H9 (cell line): Measurements from ENCODE around the gene GPATCH1. TPM values are rescaled to one million over a fixed set of nuclear protein-coding genes. Genes with fewer than 3 reads are reported as not detected.
A peak's percentile ranks its signal among the peaks of the same experiment; 100 is the strongest.

ENCODE experiments used
- DNase-seq: peaks from one replicate; pipeline ENCODE4 v3.0.0-alpha.2; 2017
- H2AFZ ChIP-seq: one replicate; pipeline ENCODE4 v1.6.1; 2013; ENCODE audit warnings: mild to moderate bottlenecking, low read length, control low read depth, moderate library complexity
- H2AK5ac ChIP-seq: 2 replicates; pipeline ENCODE4 v1.6.1; 2013; ENCODE audit warnings: low read length, control low read depth, mixed read lengths; ENCODE audit not compliant: insufficient read length
- H2BK120ac ChIP-seq: one replicate; pipeline ENCODE4 v1.6.1; 2013; ENCODE audit warnings: low read depth, mild to moderate bottlenecking, low read length, control low read depth, inconsistent platforms; ENCODE audit not compliant: poor library complexity, severe bottlenecking
- H2BK12ac ChIP-seq: 2 replicates; pipeline ENCODE4 v1.6.1; 2013; ENCODE audit warnings: low read length, control low read depth, mixed read lengths, low read depth; ENCODE audit not compliant: insufficient read length
- H2BK15ac ChIP-seq: 2 replicates; pipeline ENCODE4 v1.6.1; 2013; ENCODE audit warnings: low read depth, low read length, control low read depth
- H2BK20ac ChIP-seq: one replicate; pipeline ENCODE4 v1.6.1; 2013; ENCODE audit warnings: low read depth, mild to moderate bottlenecking, low read length, control low read depth, inconsistent platforms; ENCODE audit not compliant: poor library complexity, severe bottlenecking
- H2BK5ac ChIP-seq: 2 replicates; pipeline ENCODE4 v1.6.1; 2013; ENCODE audit warnings: low read length, control low read depth, mixed read lengths; ENCODE audit not compliant: insufficient read length
- H3K14ac ChIP-seq: 2 replicates; pipeline ENCODE4 v1.6.1; 2013; ENCODE audit warnings: low read length, control low read depth; ENCODE audit not compliant: insufficient read depth
- H3K18ac ChIP-seq: 2 replicates; pipeline ENCODE4 v1.6.1; 2013; ENCODE audit warnings: low read depth, mild to moderate bottlenecking, mixed read lengths, low read length, control low read depth; ENCODE audit not compliant: insufficient read length
- H3K23ac ChIP-seq: 2 replicates; pipeline ENCODE4 v1.6.1; 2013; ENCODE audit warnings: low read length, control low read depth, mixed read lengths, low read depth; ENCODE audit not compliant: insufficient read length
- H3K23me2 ChIP-seq: 2 replicates; pipeline ENCODE4 v1.6.1; 2013; ENCODE audit warnings: low read depth, mild to moderate bottlenecking, mixed read lengths, low read length, control low read depth; ENCODE audit not compliant: insufficient read length, poor library complexity, severe bottlenecking
- H3K27ac ChIP-seq: 2 replicates; pipeline ENCODE4 v1.5.1; 2013; ENCODE audit warnings: low read length, control low read depth, mixed read lengths, low read depth; ENCODE audit not compliant: insufficient read length
- H3K27me3 ChIP-seq: 2 replicates; pipeline ENCODE4 v1.6.1; 2013; ENCODE audit warnings: low read length, control low read depth, inconsistent platforms; ENCODE audit not compliant: insufficient read depth
- H3K4ac ChIP-seq: 2 replicates; pipeline ENCODE4 v1.6.1; 2013; ENCODE audit warnings: low read depth, mild to moderate bottlenecking, control low read depth, inconsistent platforms, low read length, moderate library complexity
- H3K4me1 ChIP-seq: 2 replicates; pipeline ENCODE4 v1.6.1; 2013; ENCODE audit warnings: low read length, control low read depth, inconsistent platforms; ENCODE audit not compliant: insufficient read depth
- H3K4me2 ChIP-seq: 2 replicates; pipeline ENCODE4 v1.6.1; 2013; ENCODE audit warnings: low read length, control low read depth, mixed read lengths; ENCODE audit not compliant: insufficient read length, insufficient read depth
- H3K56ac ChIP-seq: 2 replicates; pipeline ENCODE4 v1.6.1; 2013; ENCODE audit warnings: low read depth, mild to moderate bottlenecking, mixed read lengths, low read length, control low read depth; ENCODE audit not compliant: insufficient read length
- H3K79me1 ChIP-seq: 2 replicates; pipeline ENCODE4 v1.6.1; 2013; ENCODE audit warnings: low read depth, mild to moderate bottlenecking, moderate library complexity, low read length, control low read depth, inconsistent platforms; ENCODE audit not compliant: insufficient read depth, poor library complexity, severe bottlenecking
- H3K79me2 ChIP-seq: 2 replicates; pipeline ENCODE4 v1.6.1; 2013; ENCODE audit warnings: low read length, control low read depth, inconsistent platforms; ENCODE audit not compliant: insufficient read depth
- H3K9ac ChIP-seq: 2 replicates; pipeline ENCODE4 v1.6.1; 2013; ENCODE audit warnings: low read length, control low read depth, mixed read lengths; ENCODE audit not compliant: insufficient read length; ENCODE audit errors: extremely low read depth
- H3K9me3 ChIP-seq: one replicate; pipeline ENCODE4 v1.6.1; 2013; ENCODE audit warnings: low read depth, low read length, inconsistent platforms; ENCODE audit not compliant: control insufficient read depth
- H3T11ph ChIP-seq: one replicate; pipeline ENCODE4 v1.6.1; 2013; ENCODE audit warnings: mild to moderate bottlenecking, low read length, control low read depth, inconsistent platforms
- H4K20me1 ChIP-seq: one replicate; pipeline ENCODE4 v1.6.1; 2013; ENCODE audit not compliant: control insufficient read depth, insufficient read length, insufficient read depth
- H4K5ac ChIP-seq: 2 replicates; pipeline ENCODE4 v1.6.1; 2013; ENCODE audit warnings: low read depth, mild to moderate bottlenecking, mixed read lengths, low read length, control low read depth; ENCODE audit not compliant: insufficient read length
- H4K8ac ChIP-seq: replicated peaks from 2 replicates; pipeline ENCODE4 v1.6.1; 2013; ENCODE audit warnings: low read length, control low read depth, mixed read lengths, low read depth; ENCODE audit not compliant: insufficient read length
- H4K91ac ChIP-seq: 2 replicates; pipeline ENCODE4 v1.6.1; 2013; ENCODE audit warnings: low read depth, mild to moderate bottlenecking, moderate library complexity, mixed read lengths, low read length, control low read depth; ENCODE audit not compliant: insufficient read length
- H3K27ac Mint-ChIP-seq, 3 experiments: 2 replicates in 2 of 3; 3 replicates in 1 of 3; pipeline ENCODE4 v1.8.0; 2020 to 2021; ENCODE audit warnings: mixed read lengths in 3 of 3, mild to moderate bottlenecking in 1 of 3, moderate library complexity in 1 of 3
- H3K27me3 Mint-ChIP-seq: 2 replicates; pipeline ENCODE4 v1.8.0; 2021; ENCODE audit warnings: low read depth, mild to moderate bottlenecking, moderate library complexity, mixed read lengths
- H3K36me3 Mint-ChIP-seq, 3 experiments: 2 replicates in 2 of 3; 3 replicates in 1 of 3; pipeline ENCODE4 v1.8.0; 2020 to 2021; ENCODE audit warnings: low read depth in 3 of 3, mixed read lengths in 3 of 3; ENCODE audit not compliant: insufficient read depth in 1 of 3
- H3K4me1 Mint-ChIP-seq, 2 experiments: 2 replicates each; pipeline ENCODE4 v1.8.0; 2020; ENCODE audit warnings: mixed read lengths in 2 of 2
- H3K4me3 Mint-ChIP-seq, 2 experiments: 2 replicates in 1 of 2; 3 replicates in 1 of 2; pipeline ENCODE4 v1.8.0; 2020 to 2021; ENCODE audit warnings: mild to moderate bottlenecking in 2 of 2, mixed read lengths in 2 of 2, moderate library complexity in 1 of 2
- H3K9me3 Mint-ChIP-seq, 2 experiments: 2 replicates in 1 of 2; 3 replicates in 1 of 2; pipeline ENCODE4 v1.8.0; 2020; ENCODE audit warnings: mild to moderate bottlenecking in 2 of 2, mixed read lengths in 2 of 2, moderate library complexity in 1 of 2
- WGBS: extraction: QIAGEN DNeasy Blood & Tissue Kit; methylation state at CpG from one replicate; pipeline ENCODE4 v1.1.7; 2013; ENCODE audit warnings: missing lambda C conversion rate, low lambda C conversion rate, mixed read lengths; ENCODE audit not compliant: insufficient read length; ENCODE audit errors: extremely low coverage; 5-methylcytosine and 5-hydroxymethylcytosine counted together
- total RNA-seq: library from RNA; stranded (reverse); gene quantifications from 2 replicates; pipeline ENCODE4 v1.2.1, GENCODE V29; 2021
- TF ChIP-seq, protein P1 (sequence below): fragments of 200-600 bp; sonication (generic); conservative IDR thresholded peaks from 3 replicates; pipeline ENCODE4 v1.8.0; 2021; ENCODE audit warnings: antibody characterized with exemption, mild to moderate bottlenecking

The GPATCH1 gene
- total RNA-seq, 1 experiment from 2014 or later: 11.7 TPM

DNA sequence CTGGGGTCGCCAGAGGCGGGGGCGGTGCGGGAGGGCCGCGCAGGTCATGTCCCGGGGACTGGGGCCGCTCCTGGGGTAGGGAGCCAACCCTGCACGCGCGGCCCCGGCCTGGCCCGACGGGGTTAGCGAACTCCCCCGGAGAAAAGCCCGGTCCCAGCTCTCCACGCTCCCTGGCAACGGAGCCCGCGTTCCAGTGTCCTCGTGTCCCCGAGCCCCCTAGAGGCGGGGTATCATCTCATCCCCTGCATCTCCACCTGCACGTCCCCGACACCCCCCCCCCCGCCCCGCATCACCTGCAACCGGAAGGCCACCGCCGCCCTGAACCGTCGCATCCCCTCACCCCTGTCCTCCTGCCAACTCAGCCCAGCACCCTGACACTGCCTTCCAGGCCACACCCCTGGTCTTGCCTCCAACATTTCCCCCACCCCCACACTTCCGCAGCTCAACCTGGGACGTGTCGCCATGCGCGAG lies 53.6 kb downstream of the GPATCH1 start:
- Histone ChIP-seq H2AFZ (no peak overlapping the region), H2BK120ac (no peak overlapping the region), H4K20me1 (no peaks in the 10 kb centered on the region), H2BK12ac (no peak overlapping the region), H2BK5ac (no peak overlapping the region), H3K4ac (no peak overlapping the region), H3K27me3 (no peaks in the 10 kb centered on the region), H3K23me2 (no peaks in the 10 kb centered on the region), H3K23ac (no peak overlapping the region), H3K4me2 (peak overlapping the region; percentile 63), H3K14ac (no peak overlapping the region), H2AK5ac (no peak overlapping the region), H3K56ac (no peak overlapping the region), H4K5ac (no peak overlapping the region), H3K9ac (no peak overlapping the region), H2BK15ac (no peak overlapping the region), H3T11ph (no peak overlapping the region), H3K4me1 (no peaks in the 10 kb centered on the region), H3K79me2 (no peaks in the 10 kb centered on the region), H3K9me3 (no peaks in the 10 kb centered on the region), H4K91ac (no peak overlapping the region), H4K8ac (no peak overlapping the region), H3K18ac (no peak overlapping the region), H3K27ac (no peak overlapping the region), H2BK20ac (no peak overlapping the region), H3K79me1 (no peaks in the 10 kb centered on the region)
- Mint-ChIP-seq H3K27me3 (no peaks in the 10 kb centered on the region), H3K36me3 (peaks cover 0 to 15% (median 12%) of the 10 kb centered on the region in 3 experiments; a peak in 5 of 7 replicates), H3K27ac (no peak overlapping the region), H3K4me3 (peak overlapping the region in 1 of 2 experiments; percentile 42; a peak in 2 of 5 replicates), H3K4me1 (peaks cover 9 to 12% of the 10 kb centered on the region in 2 experiments), H3K9me3 (no peaks in the 10 kb centered on the region; a peak in 1 of 5 replicates)
- DNase-seq: peak; percentile 63
- TF ChIP-seq, protein P1, sequence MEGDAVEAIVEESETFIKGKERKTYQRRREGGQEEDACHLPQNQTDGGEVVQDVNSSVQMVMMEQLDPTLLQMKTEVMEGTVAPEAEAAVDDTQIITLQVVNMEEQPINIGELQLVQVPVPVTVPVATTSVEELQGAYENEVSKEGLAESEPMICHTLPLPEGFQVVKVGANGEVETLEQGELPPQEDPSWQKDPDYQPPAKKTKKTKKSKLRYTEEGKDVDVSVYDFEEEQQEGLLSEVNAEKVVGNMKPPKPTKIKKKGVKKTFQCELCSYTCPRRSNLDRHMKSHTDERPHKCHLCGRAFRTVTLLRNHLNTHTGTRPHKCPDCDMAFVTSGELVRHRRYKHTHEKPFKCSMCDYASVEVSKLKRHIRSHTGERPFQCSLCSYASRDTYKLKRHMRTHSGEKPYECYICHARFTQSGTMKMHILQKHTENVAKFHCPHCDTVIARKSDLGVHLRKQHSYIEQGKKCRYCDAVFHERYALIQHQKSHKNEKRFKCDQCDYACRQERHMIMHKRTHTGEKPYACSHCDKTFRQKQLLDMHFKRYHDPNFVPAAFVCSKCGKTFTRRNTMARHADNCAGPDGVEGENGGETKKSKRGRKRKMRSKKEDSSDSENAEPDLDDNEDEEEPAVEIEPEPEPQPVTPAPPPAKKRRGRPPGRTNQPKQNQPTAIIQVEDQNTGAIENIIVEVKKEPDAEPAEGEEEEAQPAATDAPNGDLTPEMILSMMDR: peak; percentile 40; the same call in 2 of the 3 replicates
- no CpG with 5 or more reads among the region's 38 CpGs for whole genome bisulfite sequencing
